ENCODE data around the gene AMPD3. TPM values are rescaled to one million over a fixed set of nuclear protein-coding genes. Genes with fewer than 3 reads are reported as not detected.

Gene AMPD3
- total and polyA plus RNA-seq, 2 of the 13 experiments (the other 11 are each of a cell fraction or from before 2014, with no cell fraction given), result 0.33 to 2.3 TPM

DNA sequence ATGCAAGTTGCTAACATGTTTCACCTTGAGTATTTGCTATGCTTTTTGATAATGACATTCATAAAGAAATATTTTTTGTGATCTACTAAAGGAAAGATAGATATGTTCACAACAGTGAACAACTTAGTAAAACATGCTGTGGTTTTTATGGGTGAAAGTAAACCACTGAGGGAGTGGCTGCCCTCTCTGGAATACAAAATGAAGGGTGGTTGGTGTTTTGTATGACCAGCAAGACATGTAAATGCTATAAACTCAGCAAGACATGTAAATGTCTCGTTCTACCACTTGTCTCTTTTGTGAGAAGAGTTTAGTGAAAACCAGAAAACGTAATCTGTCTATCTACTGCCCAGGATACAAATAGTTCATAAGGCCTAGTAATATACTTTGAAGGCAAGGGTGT lies 7.6 kb upstream of the AMPD3 start:
- ATAC-seq (no peak), DNase-seq (ENCODE audit: low spot score) (no peak), FAIRE-seq (no peak)
- H3K4me3 ChIP-seq (replicated peaks in 1 of 3; ENCODE audit: insufficient read depth in 1 of 3, low read depth in 2 of 3, low read length in 3 of 3), result no peak overlapping the region
- no peak overlapping the region for H3K27ac ChIP-seq (ENCODE audit: extremely low read length, insufficient read depth, low read length)
- no peaks in the 10 kb centered on the region for H3K4me1 ChIP-seq (ENCODE audit: insufficient read depth, low read length)
- H3K27me3 ChIP-seq (ENCODE audit: control insufficient read depth in 1 of 2, insufficient read depth in 2 of 2, low read length in 2 of 2), result peaks cover 0 to 13% of the 10 kb centered on the region in 2 experiments; a peak in 1 of 5 replicates
- no peaks in the 10 kb centered on the region for H3K79me2 ChIP-seq (ENCODE audit: insufficient read depth, low read length)
- in situ Hi-C loops (cut with HindIII; ENCODE audit: extremely low pct_ligation_motif_present, low pct_unique_long_range_greater_than_20kb), result no loop called here
- H4K20me1 ChIP-seq (ENCODE audit: insufficient read depth, low read length), result no peaks in the 10 kb centered on the region
- H3K36me3 ChIP-seq (replicated peaks in 1 of 2; ENCODE audit: control insufficient read depth in 1 of 2, insufficient read depth in 2 of 2, low read length in 2 of 2), result no peaks in the 10 kb centered on the region
- H3K9me3 ChIP-seq (ENCODE audit: low read length), result no peaks in the 10 kb centered on the region
- TF ChIP-seq TBX3 (IDR thresholded peaks at IDR 0.05; ENCODE audit: borderline replicate concordance) (no peak), ZNF138 (CRISPR knock-in tag; IDR thresholded peaks at IDR 0.05; ENCODE audit: low read depth) (no peak), ZNF44 (CRISPR knock-in tag; IDR thresholded peaks at IDR 0.05) (no peak), CBX5 (CRISPR knock-in tag; IDR thresholded peaks at IDR 0.05; ENCODE audit: borderline replicate concordance) (no peak)
- TF ChIP-seq, protein P1, sequence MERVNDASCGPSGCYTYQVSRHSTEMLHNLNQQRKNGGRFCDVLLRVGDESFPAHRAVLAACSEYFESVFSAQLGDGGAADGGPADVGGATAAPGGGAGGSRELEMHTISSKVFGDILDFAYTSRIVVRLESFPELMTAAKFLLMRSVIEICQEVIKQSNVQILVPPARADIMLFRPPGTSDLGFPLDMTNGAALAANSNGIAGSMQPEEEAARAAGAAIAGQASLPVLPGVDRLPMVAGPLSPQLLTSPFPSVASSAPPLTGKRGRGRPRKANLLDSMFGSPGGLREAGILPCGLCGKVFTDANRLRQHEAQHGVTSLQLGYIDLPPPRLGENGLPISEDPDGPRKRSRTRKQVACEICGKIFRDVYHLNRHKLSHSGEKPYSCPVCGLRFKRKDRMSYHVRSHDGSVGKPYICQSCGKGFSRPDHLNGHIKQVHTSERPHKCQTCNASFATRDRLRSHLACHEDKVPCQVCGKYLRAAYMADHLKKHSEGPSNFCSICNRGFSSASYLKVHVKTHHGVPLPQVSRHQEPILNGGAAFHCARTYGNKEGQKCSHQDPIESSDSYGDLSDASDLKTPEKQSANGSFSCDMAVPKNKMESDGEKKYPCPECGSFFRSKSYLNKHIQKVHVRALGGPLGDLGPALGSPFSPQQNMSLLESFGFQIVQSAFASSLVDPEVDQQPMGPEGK (CRISPR knock-in tag; IDR thresholded peaks at IDR 0.05), result no peak
- H3K9ac ChIP-seq (ENCODE audit: insufficient read depth, low read depth, low read length), result no peak overlapping the region
- BruUV-seq (replicated peaks), result no TSS peak
- no peak overlapping the region for H2AFZ ChIP-seq (ENCODE audit: low read length)
- intact Hi-C loops (cut with micrococcal nuclease; ENCODE audit: unreplicated experiment), result no loop called here
- 0% methylated on average over 2 of the region's 2 CpGs for WGBS (ENCODE audit: low lambda C conversion rate)
- POLR2A ChIA-PET, result interaction anchor here (0.7 kb wide), 1 partner anchor 190 kb away, joined by 3 read pairs; no protein-coding TSS in a partner anchor
- CTCF ChIA-PET (ENCODE audit: low intra/inter-chr PET ratio, low total read pairs), result no interaction called here
- H3K4me2 ChIP-seq (ENCODE audit: low read depth, low read length), result no peak overlapping the region

Data from HepG2 (cell line).